ENCODE measurements around the gene ABI3BP. TPM values are rescaled to one million over a fixed set of nuclear protein-coding genes. Genes with fewer than 3 reads are reported as not detected.
A peak's percentile ranks its signal among the peaks of the same experiment; 100 is the strongest.

Gene ABI3BP
- total RNA-seq, 1 donor from 2014 or later: 1.1 TPM

DNA sequence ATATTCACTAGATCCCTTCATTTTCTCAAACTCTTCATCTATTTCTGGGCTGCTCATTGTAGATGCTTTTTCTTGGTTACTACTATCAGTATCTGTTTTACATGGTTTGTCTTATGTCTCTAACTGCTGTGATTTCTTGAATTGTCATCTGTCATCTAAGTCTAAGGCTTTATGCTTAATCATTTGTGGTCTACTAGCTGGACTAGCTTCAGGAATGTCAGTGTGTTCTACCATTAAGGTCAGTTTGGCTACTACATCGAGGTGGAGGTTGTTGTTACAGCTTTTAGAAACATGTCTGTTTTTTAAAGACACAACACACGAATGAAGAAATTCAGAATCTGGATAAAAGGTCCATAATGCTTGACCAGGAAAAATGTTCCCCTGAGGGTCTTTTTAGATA is 82.2 kb downstream of the ABI3BP start:
- Mint-ChIP-seq H3K4me3 (ENCODE audit: unreplicated experiment) (no peak overlapping the region), H3K4me1 (ENCODE audit: low read depth, unreplicated experiment) (peaks cover 3% of the 10 kb centered on the region), H3K9me3 (ENCODE audit: unreplicated experiment) (peaks cover 5% of the 10 kb centered on the region), H3K27ac (ENCODE audit: unreplicated experiment) (no peak overlapping the region), H3K36me3 (ENCODE audit: low read depth, unreplicated experiment) (no peaks in the 10 kb centered on the region), H3K27me3 (ENCODE audit: low read depth, unreplicated experiment) (no peaks in the 10 kb centered on the region)
- Histone ChIP-seq H3K79me2 (ENCODE audit: insufficient read depth, low read length) (no peaks in the 10 kb centered on the region), H3K4me1 (ENCODE audit: insufficient read depth, low read length) (no peaks in the 10 kb centered on the region), H3K4me2 (ENCODE audit: low read length) (no peak overlapping the region), H2AFZ (ENCODE audit: low read depth, low read length) (no peak overlapping the region), H3K9ac (ENCODE audit: low read length) (no peak overlapping the region), H3K4me3 (ENCODE audit: insufficient read depth, low read depth, low read length) (no peak overlapping the region), H3K36me3 (ENCODE audit: insufficient read depth, low read length) (no peaks in the 10 kb centered on the region), H3K27me3 (ENCODE audit: insufficient read depth, low read length) (no peaks in the 10 kb centered on the region), H4K20me1 (ENCODE audit: insufficient read depth, low read length) (no peaks in the 10 kb centered on the region), H3K27ac (ENCODE audit: low read depth, low read length) (no peak overlapping the region), H3K9me3 (ENCODE audit: insufficient read depth, low read depth, low read length) (no peaks in the 10 kb centered on the region)
- no peak for FAIRE-seq
- DNase-seq (ENCODE audit: low read depth): peak; percentile 30
- TF ChIP-seq, protein P1, sequence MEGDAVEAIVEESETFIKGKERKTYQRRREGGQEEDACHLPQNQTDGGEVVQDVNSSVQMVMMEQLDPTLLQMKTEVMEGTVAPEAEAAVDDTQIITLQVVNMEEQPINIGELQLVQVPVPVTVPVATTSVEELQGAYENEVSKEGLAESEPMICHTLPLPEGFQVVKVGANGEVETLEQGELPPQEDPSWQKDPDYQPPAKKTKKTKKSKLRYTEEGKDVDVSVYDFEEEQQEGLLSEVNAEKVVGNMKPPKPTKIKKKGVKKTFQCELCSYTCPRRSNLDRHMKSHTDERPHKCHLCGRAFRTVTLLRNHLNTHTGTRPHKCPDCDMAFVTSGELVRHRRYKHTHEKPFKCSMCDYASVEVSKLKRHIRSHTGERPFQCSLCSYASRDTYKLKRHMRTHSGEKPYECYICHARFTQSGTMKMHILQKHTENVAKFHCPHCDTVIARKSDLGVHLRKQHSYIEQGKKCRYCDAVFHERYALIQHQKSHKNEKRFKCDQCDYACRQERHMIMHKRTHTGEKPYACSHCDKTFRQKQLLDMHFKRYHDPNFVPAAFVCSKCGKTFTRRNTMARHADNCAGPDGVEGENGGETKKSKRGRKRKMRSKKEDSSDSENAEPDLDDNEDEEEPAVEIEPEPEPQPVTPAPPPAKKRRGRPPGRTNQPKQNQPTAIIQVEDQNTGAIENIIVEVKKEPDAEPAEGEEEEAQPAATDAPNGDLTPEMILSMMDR (IDR thresholded peaks at IDR 0.05; ENCODE audit: insufficient read depth, low read depth, low read length): no peak
- TF ChIP-seq EZH2 (IDR thresholded peaks at IDR 0.05; ENCODE audit: insufficient read depth, low read length): no peak

GRCh38 chr3:100902572-100902971 is 90.6 kb downstream of the ABI3BP start:
- Mint-ChIP-seq H3K4me3 (ENCODE audit: unreplicated experiment) (no peak overlapping the region), H3K4me1 (ENCODE audit: low read depth, unreplicated experiment) (no peaks in the 10 kb centered on the region), H3K27ac (ENCODE audit: unreplicated experiment) (no peak overlapping the region), H3K27me3 (ENCODE audit: low read depth, unreplicated experiment) (no peaks in the 10 kb centered on the region), H3K36me3 (ENCODE audit: low read depth, unreplicated experiment) (no peaks in the 10 kb centered on the region), H3K9me3 (ENCODE audit: unreplicated experiment) (no peaks in the 10 kb centered on the region)
- Histone ChIP-seq H3K9ac (ENCODE audit: low read length) (no peak overlapping the region), H3K27me3 (ENCODE audit: insufficient read depth, low read length) (no peaks in the 10 kb centered on the region), H2AFZ (ENCODE audit: low read depth, low read length) (no peak overlapping the region), H3K4me3 (ENCODE audit: insufficient read depth, low read depth, low read length) (no peak overlapping the region), H3K9me3 (ENCODE audit: insufficient read depth, low read depth, low read length) (no peaks in the 10 kb centered on the region), H3K4me2 (ENCODE audit: low read length) (peak overlapping the region; percentile 12), H3K79me2 (ENCODE audit: insufficient read depth, low read length) (no peaks in the 10 kb centered on the region), H3K4me1 (ENCODE audit: insufficient read depth, low read length) (peaks cover 11% of the 10 kb centered on the region), H4K20me1 (ENCODE audit: insufficient read depth, low read length) (no peaks in the 10 kb centered on the region), H3K36me3 (ENCODE audit: insufficient read depth, low read length) (no peaks in the 10 kb centered on the region), H3K27ac (ENCODE audit: low read depth, low read length) (no peak overlapping the region)
- FAIRE-seq: no peak
- peak; percentile 54 for DNase-seq (ENCODE audit: low read depth)
- no peak for TF ChIP-seq EZH2 (IDR thresholded peaks at IDR 0.05; ENCODE audit: insufficient read depth, low read length)
- TF ChIP-seq, protein P1 (IDR thresholded peaks at IDR 0.05; ENCODE audit: insufficient read depth, low read depth, low read length): no peak

GRCh38 chr3:100900671-100901335 is 92.4 kb downstream of the ABI3BP start:
- H3K27ac ChIP-seq (ENCODE audit: low read depth, low read length): no peak overlapping the region
- FAIRE-seq (peak; percentile 47), DNase-seq (ENCODE audit: low read depth) (no peak)
- TF ChIP-seq EZH2 (IDR thresholded peaks at IDR 0.05; ENCODE audit: insufficient read depth, low read length): no peak
- TF ChIP-seq, protein P1 (IDR thresholded peaks at IDR 0.05; ENCODE audit: insufficient read depth, low read depth, low read length): no peak
- no peaks in the 10 kb centered on the region for H4K20me1 ChIP-seq (ENCODE audit: insufficient read depth, low read length)
- no peaks in the 10 kb centered on the region for H3K9me3 Mint-ChIP-seq (ENCODE audit: unreplicated experiment)
- H3K36me3 ChIP-seq (ENCODE audit: insufficient read depth, low read length): no peaks in the 10 kb centered on the region
- no peaks in the 10 kb centered on the region for H3K27me3 Mint-ChIP-seq (ENCODE audit: low read depth, unreplicated experiment)
- H3K4me1 Mint-ChIP-seq (ENCODE audit: low read depth, unreplicated experiment): no peaks in the 10 kb centered on the region
- no peaks in the 10 kb centered on the region for H3K36me3 Mint-ChIP-seq (ENCODE audit: low read depth, unreplicated experiment)
- no peak overlapping the region for H2AFZ ChIP-seq (ENCODE audit: low read depth, low read length)
- H3K4me3 ChIP-seq (ENCODE audit: insufficient read depth, low read depth, low read length): no peak overlapping the region
- peak overlapping the region; percentile 7 for H3K4me2 ChIP-seq (ENCODE audit: low read length)
- no peaks in the 10 kb centered on the region for H3K27me3 ChIP-seq (ENCODE audit: insufficient read depth, low read length)
- H3K27ac Mint-ChIP-seq (ENCODE audit: unreplicated experiment): no peak overlapping the region
- H3K79me2 ChIP-seq (ENCODE audit: insufficient read depth, low read length): no peaks in the 10 kb centered on the region
- H3K9me3 ChIP-seq (ENCODE audit: insufficient read depth, low read depth, low read length): no peaks in the 10 kb centered on the region
- no peak overlapping the region for H3K4me3 Mint-ChIP-seq (ENCODE audit: unreplicated experiment)
- no peak overlapping the region for H3K9ac ChIP-seq (ENCODE audit: low read length)
- peaks cover 11% of the 10 kb centered on the region for H3K4me1 ChIP-seq (ENCODE audit: insufficient read depth, low read length)

Measured in astrocyte (in vitro differentiated cells and primary cell).